Measurements from ENCODE around the gene WDR87. TPM values are rescaled to one million over a fixed set of nuclear protein-coding genes. Genes with fewer than 3 reads are reported as not detected.

Gene WDR87
- total and polyA plus RNA-seq, 9 of the 15 experiments (the other 6 are each of a cell fraction or from before 2014, with no cell fraction given) = not detected

DNA sequence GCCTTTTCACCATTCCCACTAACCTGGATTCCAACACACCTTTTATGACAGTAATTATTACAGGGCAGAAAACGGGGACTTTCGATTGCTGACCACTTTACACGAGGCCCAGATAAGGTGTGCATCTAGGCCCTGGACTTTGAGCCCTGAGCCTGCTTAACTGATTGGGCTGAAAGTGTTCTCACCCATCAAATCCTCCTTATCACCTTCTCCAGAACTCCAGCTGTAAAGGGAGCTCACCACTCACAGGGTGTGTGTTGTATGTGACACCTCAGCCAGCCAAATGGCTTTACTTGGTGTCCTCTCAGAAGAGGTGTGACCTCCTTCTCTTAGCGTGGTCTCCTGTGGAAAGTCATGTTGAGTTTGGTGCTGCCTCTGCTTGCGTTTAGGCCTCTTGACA, 37.1 kb upstream of the WDR87 start (continued):
- TF ChIP-seq FOXM1 (IDR thresholded peaks at IDR 0.05; ENCODE audit: low read depth) = peak; percentile 53; the same call in 1 of the 2 replicates
- no peak for TF ChIP-seq FOXM1 (CRISPR knock-in tag; IDR thresholded peaks at IDR 0.05; ENCODE audit: low read depth)
- TF ChIP-seq HDAC1 (IDR thresholded peaks at IDR 0.05) = peak in 1 of 2 experiments; percentile 68; a peak in 2 of 4 replicates
- peak; percentile 86 for TF ChIP-seq GATA2 (CRISPR knock-in tag; IDR thresholded peaks at IDR 0.05)
- TF ChIP-seq, protein P1, sequence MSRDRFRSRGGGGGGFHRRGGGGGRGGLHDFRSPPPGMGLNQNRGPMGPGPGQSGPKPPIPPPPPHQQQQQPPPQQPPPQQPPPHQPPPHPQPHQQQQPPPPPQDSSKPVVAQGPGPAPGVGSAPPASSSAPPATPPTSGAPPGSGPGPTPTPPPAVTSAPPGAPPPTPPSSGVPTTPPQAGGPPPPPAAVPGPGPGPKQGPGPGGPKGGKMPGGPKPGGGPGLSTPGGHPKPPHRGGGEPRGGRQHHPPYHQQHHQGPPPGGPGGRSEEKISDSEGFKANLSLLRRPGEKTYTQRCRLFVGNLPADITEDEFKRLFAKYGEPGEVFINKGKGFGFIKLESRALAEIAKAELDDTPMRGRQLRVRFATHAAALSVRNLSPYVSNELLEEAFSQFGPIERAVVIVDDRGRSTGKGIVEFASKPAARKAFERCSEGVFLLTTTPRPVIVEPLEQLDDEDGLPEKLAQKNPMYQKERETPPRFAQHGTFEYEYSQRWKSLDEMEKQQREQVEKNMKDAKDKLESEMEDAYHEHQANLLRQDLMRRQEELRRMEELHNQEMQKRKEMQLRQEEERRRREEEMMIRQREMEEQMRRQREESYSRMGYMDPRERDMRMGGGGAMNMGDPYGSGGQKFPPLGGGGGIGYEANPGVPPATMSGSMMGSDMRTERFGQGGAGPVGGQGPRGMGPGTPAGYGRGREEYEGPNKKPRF (IDR thresholded peaks at IDR 0.05; ENCODE audit: low read depth, low read length) = no peak
- TF ChIP-seq CTBP1 (IDR thresholded peaks at IDR 0.05; ENCODE audit: borderline replicate concordance) = peak; percentile 94; the same call in 1 of the 2 replicates
- no peak for TF ChIP-seq UBTF (IDR thresholded peaks at IDR 0.05; ENCODE audit: borderline replicate concordance in 1 of 2, low read depth in 2 of 2, low read length in 2 of 2)
- no peak for TF ChIP-seq TEAD2 (tag; IDR thresholded peaks at IDR 0.05)
- TF ChIP-seq SAFB2 (IDR thresholded peaks at IDR 0.05; ENCODE audit: borderline replicate concordance, low read depth, low read length, severe bottlenecking) = no peak
- no peak for TF ChIP-seq ZNF146 (CRISPR knock-in tag; IDR thresholded peaks at IDR 0.05; ENCODE audit: unreplicated experiment)
- TF ChIP-seq STAT5A (IDR thresholded peaks at IDR 0.05; ENCODE audit: borderline replicate concordance, low read length) = peak; percentile 47; the same call in 1 of the 2 replicates
- peak; percentile 90 for TF ChIP-seq TCF3 (CRISPR knock-in tag; IDR thresholded peaks at IDR 0.05)
- no peak; the same call in 1 of the 2 replicates for TF ChIP-seq CREB3L1 (IDR thresholded peaks at IDR 0.05; ENCODE audit: borderline replicate concordance, low read depth)
- peak; percentile 99 for TF ChIP-seq ZNF239 (CRISPR knock-in tag; IDR thresholded peaks at IDR 0.05)
- peak; percentile 84 for TF ChIP-seq DPF2 (IDR thresholded peaks at IDR 0.05)
- TF ChIP-seq TRIM24 (IDR thresholded peaks at IDR 0.05) = peak in 1 of 2 experiments; percentile 38; a peak in 1 of 4 replicates
- no peak for TF ChIP-seq SMARCB1 (IDR thresholded peaks at IDR 0.05; ENCODE audit: insufficient read length, low read depth)
- TF ChIP-seq, protein P2, sequence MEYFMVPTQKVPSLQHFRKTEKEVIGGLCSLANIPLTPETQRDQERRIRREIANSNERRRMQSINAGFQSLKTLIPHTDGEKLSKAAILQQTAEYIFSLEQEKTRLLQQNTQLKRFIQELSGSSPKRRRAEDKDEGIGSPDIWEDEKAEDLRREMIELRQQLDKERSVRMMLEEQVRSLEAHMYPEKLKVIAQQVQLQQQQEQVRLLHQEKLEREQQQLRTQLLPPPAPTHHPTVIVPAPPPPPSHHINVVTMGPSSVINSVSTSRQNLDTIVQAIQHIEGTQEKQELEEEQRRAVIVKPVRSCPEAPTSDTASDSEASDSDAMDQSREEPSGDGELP (CRISPR knock-in tag; IDR thresholded peaks at IDR 0.05; ENCODE audit: borderline replicate concordance) = peak; percentile 98
- no peak for TF ChIP-seq ASH1L (IDR thresholded peaks at IDR 0.05; ENCODE audit: borderline replicate concordance, low read depth, partially characterized antibody)
- TF ChIP-seq, protein P3, sequence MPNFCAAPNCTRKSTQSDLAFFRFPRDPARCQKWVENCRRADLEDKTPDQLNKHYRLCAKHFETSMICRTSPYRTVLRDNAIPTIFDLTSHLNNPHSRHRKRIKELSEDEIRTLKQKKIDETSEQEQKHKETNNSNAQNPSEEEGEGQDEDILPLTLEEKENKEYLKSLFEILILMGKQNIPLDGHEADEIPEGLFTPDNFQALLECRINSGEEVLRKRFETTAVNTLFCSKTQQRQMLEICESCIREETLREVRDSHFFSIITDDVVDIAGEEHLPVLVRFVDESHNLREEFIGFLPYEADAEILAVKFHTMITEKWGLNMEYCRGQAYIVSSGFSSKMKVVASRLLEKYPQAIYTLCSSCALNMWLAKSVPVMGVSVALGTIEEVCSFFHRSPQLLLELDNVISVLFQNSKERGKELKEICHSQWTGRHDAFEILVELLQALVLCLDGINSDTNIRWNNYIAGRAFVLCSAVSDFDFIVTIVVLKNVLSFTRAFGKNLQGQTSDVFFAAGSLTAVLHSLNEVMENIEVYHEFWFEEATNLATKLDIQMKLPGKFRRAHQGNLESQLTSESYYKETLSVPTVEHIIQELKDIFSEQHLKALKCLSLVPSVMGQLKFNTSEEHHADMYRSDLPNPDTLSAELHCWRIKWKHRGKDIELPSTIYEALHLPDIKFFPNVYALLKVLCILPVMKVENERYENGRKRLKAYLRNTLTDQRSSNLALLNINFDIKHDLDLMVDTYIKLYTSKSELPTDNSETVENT (CRISPR knock-in tag; IDR thresholded peaks at IDR 0.05) = no peak

All from K562 (cell line).